Forelimb muscle (tissue), 1 donor: ENCODE data around the gene CD34. TPM values are rescaled to one million over a fixed set of nuclear protein-coding genes. Genes with fewer than 3 reads are reported as not detected.
"Not testable (repeated sequence)": the region's sequence is repeated elsewhere in the genome, so short reads cannot be mapped to it uniquely, and the experiment has no call there.

Experiments used
- DNase-seq: peaks from one replicate; pipeline ENCODE4 v3.0.0-alpha.2; 2013; ENCODE audit warnings: low read depth
- polyA plus RNA-seq: library from polyadenylated mRNA; unstranded; fragments of 120-200 nt; gene quantifications from one replicate; pipeline ENCODE4 v1.2.1, GENCODE V29; 2013; ENCODE audit not compliant: insufficient read length

CD34 gene
- polyA plus RNA-seq, 1 donor, result 147 TPM

DNA sequence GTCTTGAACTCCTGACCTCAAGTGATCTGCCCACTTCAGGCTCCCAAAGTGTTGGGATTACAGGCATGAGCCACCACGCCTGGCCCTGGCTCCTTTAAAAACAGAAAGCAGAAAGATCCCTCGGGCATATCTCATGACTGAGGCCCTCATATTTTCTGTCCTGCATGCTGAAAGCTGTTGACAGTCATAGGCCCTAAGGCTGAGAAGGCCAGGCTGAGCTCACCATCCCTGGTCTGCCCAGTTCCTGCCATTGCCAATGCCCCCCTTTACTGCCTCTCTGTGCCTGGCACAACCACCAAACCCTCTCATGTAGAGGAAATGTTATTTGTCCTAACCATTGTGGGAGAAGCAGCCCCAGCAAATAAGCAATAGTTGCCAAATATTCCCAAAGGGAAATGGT, 12.7 kb downstream of the CD34 start:
- no peak for DNase-seq

DNA sequence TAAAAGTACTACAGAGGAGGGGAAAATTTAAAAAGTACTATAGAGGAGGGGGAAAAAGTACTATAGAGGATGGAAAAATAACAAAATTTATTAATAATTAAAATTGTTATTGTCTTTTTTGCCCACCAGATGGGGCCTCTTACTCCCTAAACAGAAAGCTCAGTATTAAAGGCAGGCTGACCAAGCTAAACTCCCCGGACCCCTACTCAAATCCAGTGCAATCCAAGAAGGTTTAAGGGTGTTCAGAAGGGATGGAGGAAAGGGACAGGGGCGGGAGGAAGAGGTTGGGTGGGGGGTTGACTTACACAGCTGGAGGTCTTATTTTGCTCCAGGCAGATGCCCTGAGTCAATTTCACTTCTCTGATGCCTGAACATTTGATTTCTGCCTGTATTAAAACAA, 13.7 kb downstream of the CD34 start:
- DNase-seq, result no peak

DNA sequence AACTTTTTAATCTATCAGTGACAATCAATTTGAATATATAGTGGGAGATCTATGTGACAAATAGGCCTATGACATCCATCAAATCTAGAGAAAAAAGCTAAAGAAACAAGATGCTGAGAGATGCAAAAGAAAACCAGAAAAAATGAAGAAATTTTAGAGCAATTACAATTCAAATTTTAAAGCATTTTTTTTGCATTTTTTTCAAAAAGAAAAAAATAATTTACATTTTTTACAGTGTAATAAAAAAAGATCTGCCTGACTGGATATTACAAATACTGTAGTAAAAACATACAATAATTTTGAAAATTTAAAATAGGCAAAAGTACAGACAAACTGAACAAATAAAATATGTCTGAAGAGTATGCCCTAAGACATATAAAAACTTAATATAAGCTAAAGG, 14.4 kb downstream of the CD34 start:
- DNase-seq, result no peak

DNA sequence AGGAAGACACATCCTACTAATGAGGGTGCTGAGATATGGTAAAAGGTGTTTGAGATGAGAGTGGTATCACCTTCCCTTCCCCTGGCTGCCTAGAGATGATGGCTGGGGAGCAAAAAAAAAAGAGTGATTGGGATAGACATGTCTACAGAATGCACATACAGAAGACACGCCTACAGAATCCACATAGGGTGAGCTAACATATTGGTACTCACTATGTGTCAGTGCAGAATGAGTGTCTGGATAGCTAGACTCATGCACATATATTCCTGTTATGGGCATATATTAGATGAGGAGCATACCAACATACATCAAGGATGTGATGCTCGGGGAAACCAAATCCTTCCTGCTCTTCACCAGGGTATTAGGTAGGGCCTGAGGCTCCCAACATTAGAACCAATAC, 16.2 kb downstream of the CD34 start:
- DNase-seq, result no peak

DNA sequence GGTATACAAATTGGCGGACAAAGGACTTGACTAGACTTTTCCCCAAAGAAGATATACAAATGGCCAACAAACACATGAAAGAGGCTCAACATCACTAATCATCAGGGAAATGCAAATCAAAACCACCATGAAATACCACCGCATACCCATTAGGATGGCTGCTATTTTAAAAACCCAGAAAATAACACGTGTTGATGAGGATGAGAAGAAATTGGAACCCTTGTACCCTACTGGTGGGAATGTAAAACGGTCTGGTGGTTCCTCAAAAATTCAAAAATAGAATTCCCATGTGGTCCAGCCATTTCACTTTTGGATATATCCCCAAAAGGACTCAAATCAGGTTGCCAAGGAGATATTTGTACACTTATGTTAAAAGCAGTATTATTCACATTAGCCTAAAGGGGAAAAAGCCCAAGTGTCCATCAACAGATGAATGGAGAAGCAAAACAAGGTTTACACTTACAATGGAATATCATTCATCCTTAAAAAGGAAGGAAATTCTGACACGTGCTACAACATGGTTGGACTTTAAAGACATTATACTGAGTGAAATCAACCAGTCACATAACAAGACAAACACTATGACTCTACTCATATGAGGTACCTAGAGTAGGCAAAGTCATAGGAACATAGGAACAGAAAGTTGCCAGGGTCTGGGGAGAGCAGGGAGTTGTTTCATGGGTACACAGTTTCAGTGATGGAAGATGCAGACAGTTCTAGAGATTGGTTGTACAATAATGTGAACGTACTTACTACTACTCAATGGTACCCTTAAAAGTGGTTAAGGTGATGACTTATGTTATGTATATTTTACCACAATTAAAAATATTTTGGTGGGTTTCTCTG, 17.0 kb downstream of the CD34 start:
- DNase-seq, result no peak

DNA sequence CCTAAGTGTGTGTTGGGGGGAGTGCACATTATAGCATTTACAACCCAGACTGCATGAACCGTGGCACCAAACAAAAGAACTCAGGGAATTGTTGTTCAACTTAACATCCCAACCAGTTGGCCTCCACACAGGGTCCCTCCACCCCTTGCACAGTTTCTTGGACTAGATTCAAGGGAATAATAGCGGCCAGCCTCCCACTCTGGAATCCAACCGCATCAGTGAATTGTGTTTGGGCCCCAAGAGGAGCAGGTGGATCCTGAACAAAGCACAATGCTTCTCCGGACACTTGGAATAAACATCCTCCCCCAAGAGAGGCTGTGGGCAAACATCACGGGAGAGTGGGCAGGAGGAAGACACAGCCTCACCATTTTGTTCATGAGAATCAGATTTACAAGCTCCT, 18.2 kb downstream of the CD34 start:
- DNase-seq, result no peak

DNA sequence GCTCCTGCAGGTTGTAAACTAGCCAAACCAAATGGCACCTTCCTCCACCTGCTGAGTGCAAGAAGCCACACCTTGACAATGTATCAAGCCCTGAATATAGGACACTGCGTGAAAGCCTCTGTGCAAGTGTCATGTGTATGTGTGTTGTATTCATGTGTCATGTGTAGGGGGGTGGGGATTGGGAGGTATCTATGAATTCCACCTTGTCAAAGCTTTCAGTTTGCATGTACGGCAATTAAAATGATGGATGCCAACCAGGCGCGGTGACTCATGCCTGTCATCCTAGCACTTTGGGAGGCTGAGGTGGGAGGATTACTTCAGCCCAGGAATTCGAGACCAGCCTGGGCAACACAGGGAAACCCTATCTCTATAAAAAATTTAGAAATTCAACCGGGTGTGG, 19.8 kb downstream of the CD34 start:
- DNase-seq, result no peak

DNA sequence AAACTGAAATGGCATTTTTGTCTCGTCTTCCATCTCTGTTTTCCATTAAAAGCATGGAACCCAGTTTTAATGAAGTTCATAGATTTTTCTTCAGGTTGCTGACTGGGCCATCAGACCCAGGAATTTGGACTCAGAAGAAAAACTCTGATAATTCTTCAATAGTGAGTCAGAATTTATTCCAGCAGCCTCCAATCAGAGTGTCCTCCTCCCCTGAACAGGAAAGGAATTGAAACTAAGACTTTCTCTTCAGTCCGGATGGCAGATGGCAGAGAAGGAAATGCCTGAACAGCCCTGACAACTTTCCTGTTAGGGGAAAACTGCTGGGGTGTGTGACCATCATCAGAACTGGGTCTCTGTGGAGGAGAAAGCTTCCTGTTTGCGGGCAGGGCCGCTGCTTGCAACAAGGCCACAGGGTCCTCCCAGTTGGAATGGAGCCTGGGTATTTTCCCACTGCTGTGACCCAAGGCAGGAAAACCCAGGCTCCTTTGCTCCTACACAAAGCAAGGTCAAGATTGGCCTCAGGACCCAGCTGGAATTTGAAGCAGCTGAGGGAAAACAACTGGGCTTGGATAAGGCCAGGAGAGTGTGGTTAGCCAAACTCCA, 20.7 kb downstream of the CD34 start:
- no peak for DNase-seq

DNA sequence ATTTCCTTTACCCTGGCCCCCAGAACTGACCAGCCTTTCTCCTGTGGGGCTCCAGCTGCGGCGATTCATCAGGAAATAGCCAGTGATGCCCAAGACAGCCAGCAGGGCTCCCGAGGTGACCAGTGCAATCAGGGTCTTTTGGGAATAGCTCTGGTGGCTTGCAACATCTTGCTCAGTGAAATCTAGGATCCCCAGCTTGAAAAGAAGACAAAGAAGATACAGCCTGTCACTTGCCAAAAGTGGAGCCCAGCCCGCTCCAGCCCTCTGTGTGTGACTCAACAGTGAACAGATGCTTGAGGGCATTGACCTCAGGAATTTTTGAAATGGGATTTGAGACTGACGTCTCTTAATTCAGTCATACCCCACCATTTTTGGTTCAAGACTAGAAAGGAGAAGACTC, 22.3 kb downstream of the CD34 start:
- no peak for DNase-seq

DNA sequence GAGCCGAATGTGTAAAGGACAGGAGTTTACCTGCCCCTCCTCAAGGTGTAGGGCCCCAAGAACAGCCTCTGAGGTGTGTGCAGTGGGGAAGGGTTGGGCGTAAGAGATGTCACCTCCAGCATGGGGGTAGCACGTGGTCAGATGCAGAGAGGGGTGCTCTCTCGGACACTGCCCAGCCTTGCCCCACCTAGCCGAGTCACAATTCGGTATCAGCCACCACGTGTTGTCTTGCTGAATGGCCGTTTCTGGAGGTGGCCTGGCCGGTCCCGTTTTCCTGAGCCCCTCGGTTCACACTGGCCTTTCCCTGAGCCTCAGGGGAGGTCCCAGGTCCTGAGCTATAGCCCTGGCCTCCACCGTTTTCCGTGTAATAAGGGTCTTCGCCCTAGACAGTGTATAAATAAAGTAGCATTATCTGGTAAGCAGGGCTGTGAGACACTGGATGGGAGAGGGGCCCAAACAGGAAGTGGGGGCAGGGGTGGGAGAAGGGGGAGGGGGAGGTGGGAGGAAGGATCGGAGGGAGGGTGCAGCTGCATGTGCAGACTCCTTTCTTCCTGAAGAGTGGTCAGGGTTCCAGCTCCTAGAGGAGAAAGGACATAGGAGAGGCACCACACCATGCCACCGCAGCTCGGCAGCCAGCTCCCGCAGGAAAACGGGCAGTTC, 23.3 kb downstream of the CD34 start:
- DNase-seq, result no peak

DNA sequence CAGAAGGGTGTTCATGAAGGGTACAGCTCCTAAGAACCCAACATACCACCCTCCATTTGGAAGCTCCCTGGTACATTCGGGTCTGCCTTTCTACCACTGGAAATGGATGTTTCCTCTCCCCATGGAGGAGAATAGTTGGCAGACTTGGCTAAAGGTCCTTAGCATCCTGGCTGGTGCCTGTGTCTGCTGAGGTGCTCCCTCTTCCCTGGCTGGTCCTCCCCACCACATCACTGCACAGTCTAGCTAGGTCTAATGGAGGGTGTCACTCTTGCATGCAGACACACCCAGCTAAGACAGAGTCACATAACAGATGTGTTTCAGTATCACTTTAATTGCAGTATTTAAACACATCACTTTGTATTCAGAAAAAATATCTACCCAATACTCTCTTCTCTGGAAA, 24.7 kb downstream of the CD34 start:
- no peak for DNase-seq

DNA sequence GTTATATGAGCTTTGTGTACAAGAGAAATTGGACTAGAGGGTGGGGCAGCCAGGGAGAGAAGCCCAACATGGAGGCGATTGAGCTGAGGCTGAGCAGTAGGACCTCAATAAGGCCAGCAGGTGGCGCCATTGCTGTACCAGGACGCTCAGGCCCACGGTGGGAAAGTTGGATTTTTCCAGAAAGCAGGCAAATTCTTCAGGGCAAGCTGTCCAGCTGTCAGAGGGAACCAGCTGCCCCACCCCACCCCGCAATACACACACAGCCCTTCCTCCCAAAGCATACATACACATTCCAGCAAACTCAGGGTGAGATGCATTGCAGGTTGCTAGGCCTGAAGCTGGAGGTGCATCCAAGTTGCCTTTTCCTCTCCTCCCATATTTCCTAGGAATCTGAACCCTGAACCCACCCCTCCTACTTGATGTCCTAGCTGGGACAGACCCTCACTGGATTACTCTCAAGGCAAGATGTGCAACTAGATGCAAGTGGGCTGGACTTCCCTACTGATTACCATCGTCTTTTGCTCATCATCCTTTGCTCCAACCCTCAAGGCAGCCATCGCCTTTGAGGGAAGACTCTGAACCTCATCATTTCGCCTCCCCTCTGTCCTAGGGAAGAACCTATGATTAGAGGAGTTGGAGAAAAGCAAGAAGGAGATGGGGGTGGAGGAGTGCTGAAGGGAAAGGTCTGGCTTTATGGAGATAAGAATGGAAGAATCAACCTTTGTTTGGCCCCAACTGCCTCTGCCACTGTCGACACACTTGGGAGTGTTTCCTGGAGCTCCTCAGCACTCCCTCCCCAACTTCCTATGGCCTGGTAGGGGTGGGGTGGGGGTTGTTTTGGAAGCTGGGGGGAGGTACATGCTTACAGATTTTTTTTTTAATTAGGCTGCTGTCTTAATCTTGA, 25.5 kb downstream of the CD34 start:
- DNase-seq, result peak; percentile 78

DNA sequence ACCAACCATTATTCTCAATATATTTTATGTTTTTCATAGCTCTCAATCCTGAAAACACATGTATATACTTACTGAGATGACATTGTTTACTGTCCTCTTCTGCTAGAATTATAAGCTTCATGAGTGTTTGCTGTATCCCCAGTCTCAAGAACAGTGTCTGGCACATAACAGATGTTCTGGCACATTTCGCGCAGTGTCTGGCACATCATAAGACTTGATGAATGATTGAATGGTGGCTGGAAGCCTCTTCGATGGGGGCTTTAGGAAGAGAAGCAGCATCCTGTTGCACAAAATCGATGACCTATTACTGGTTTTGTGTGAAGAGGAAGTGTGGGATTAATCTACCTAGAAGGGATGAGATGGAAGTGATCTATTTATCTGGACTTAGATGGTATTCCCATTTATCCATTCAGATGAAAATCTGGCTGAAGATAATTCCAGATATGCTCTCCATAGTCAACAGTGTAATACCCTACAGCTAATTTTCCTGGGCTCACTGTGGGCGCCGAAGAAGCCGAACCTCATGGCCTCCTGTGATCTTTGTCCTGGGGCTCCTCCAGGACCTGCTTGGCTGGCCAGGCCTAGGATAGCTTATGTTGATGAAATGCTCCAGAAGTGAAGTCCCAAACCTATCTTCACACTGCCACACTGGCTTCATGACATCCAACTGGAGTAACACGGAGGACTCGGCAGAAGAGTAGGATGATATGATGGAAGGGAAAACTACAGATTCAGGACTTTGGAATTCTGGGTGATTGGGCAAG, 26.5 kb downstream of the CD34 start:
- no peak for DNase-seq

DNA sequence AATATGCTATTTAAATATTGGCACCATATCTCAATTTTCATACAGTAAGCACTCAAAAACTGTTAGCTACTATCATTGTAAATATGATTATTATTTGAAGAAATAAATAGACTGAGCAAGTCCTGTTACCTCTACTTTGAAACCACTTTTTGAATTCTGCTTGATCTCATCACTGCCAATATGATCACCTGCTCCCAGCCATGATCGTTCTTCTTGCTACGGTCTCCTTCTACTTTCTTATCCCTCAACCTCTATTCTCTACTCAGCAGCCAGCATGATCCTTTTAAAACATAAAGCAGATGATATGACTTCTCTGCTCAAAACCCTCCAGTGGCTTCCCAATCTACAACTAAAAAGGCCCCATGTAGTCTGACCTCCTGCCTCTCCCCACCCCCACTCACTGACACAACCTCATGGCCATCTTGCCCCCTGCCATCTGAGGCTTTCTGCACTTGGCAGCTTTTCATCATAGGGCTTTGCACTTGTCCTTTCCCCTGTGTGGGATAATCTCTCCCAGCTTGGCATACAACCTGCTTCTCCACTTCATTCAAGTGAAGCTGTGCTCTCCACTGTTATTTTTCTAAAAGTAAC, 27.2 kb downstream of the CD34 start:
- DNase-seq, result no peak

DNA sequence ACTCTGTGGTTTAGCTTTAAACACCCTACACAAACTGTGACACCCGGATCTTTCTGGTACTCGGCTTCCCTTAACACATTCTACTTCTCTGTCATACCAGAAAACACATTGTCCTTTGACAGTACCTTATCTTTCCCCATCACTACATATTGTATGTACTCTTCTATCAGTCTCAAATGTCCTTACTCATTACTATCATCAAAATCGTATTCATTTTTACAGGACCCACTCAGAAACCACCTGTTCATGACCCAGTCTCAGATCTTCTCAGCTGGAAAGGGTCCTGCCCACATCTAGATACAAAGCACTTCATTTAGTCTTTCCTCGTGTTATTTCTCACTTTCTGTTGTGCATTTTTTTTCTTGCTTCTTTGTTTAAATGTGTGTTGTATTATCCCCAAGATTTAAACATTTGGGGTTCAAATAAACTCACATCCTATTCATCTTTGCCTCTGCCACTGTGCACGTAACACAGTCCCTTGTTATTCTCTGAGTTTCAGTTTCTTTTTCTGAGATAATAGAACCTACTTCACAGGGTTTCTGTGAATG, 27.7 kb downstream of the CD34 start:
- no peak for DNase-seq

DNA sequence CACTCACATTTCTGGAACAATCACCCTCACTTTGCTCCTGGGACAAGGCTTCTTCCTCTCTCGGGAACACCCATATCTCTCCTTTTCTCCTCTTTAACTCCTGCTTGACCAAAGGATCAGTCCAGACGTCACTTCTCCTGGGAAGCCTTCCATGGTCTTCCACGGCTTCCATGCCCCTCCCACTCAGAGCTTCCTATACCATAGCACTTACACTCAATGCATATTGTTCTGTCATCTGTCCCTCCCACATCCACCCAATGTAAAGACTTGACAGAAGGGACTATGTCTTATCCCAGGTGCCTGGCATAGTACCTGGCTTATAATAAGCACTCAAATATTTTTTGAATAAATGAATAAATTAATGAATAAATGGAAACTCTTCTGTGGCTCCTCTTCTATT, 28.2 kb downstream of the CD34 start:
- no peak for DNase-seq

DNA sequence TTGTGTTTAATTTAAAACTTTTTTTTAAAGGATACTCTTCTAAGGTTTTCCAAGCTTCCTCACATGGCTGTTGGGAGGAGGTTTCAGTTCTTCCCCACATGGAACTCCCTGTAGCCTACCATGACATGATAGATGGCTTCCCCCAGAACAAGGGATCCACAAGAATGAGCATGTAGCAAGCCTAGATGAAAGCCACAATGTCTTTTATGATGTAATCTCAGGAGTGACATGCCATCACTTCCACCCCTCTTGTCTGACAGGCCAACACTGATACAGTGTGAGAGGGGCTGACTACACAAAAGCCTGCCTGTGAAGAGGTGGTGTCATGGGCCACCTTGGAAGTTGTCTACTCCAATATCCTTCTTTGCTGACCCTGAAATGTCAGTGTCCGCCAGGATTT, 32.0 kb downstream of the CD34 start:
- no peak for DNase-seq

DNA sequence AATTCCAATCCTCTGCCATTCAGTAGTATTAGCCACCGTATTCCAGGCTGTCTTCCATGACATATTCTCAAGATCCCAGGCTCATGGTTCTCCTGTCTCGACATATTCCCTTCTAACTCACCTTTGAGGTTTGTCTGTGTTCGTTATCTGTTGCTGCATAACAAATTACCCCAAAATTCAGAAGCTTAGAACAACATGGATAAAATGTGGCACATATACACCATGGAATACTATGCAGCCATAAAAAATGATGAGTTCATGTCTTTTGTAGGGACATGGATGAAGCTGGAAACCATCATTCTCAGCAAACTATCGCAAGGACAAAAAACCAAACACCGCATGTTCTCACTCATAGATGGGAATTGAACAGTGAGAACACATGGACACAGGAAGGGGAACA, 33.0 kb downstream of the CD34 start:
- not testable (repeated sequence) for DNase-seq

DNA sequence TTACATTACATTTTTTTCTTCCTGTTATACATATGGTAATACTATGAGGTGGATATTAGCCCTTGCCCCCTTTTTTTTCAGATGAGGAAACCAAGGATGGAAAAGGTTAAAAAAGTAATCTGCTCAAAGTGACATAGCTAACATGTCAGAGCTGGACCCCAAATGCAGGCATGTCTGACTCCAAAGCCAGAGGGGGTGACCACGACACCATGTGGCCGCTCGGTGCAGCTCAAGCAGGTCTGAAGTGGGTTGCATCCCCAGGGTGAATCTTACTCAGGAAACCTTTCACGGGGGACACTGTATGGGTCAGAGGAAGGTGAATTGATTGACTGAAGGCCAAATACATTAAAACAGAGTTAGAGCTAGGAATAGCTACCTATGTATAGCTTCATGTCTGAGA, 34.8 kb downstream of the CD34 start:
- no peak for DNase-seq

DNA sequence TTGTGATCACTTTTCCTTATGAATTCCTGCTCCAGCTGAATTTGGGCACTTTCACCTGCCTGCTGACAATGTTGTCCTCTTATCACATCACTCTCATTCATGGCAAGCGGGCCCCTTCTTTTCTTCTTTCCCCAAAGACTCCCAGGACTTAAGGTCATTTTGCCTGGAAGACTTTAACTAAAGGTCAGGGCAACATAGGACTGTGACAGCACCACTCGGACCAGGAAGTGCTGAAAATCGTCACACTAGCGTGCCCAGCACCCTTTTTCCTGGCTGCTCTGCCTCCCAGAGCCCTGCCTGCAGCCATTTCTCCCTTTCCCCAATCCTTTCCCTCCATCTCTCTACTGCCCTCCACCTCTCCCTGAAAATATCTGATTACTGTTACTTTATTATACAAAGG, 35.4 kb downstream of the CD34 start:
- no peak for DNase-seq
